Measurements from ENCODE around the gene IFT52.

DNA sequence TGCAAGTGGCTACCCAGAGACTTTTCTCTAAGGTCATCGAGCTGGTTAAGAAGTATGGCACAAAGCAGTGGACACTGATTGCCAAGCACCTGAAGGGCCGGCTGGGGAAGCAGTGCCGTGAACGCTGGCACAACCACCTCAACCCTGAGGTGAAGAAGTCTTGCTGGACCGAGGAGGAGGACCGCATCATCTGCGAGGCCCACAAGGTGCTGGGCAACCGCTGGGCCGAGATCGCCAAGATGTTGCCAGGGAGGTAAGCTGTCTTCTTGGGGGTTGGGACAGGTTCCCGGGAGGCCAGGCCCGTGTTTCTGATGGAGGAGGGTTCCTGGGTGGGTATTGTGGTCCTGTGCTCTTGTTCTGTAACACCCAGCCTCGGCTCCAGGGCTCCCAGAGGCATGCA, 96.1 kb downstream of the IFT52 start:
- TF ChIP-seq, protein P1, sequence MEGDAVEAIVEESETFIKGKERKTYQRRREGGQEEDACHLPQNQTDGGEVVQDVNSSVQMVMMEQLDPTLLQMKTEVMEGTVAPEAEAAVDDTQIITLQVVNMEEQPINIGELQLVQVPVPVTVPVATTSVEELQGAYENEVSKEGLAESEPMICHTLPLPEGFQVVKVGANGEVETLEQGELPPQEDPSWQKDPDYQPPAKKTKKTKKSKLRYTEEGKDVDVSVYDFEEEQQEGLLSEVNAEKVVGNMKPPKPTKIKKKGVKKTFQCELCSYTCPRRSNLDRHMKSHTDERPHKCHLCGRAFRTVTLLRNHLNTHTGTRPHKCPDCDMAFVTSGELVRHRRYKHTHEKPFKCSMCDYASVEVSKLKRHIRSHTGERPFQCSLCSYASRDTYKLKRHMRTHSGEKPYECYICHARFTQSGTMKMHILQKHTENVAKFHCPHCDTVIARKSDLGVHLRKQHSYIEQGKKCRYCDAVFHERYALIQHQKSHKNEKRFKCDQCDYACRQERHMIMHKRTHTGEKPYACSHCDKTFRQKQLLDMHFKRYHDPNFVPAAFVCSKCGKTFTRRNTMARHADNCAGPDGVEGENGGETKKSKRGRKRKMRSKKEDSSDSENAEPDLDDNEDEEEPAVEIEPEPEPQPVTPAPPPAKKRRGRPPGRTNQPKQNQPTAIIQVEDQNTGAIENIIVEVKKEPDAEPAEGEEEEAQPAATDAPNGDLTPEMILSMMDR (conservative IDR thresholded peaks at IDR 0.05; ENCODE audit: low read length) = no peak
- TF ChIP-seq EZH2phosphoT487 (IDR thresholded peaks at IDR 0.05; ENCODE audit: borderline replicate concordance, low read depth, low read length) = no peak

Data from OCI-LY7 (cell line).